ENCODE data around the gene THADA.

Gene THADA

DNA sequence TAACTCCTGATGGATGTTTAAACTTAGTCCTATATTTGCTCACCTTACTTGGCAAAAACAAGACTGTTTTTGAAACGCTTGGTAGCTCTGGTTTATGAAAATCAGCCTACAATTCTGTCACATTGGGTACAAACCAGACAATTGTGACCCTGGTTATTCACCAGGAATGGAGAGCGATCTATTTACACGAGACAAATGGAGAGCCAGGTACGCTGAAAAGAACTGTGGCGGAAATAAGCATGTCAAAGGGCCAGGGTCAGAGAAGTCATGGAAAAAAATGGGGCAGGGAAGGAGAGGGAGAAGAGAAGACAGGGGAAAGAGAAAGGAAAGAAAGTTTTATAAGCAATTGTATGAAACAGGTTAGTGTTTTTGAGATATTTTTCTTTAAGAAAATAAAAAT lies 250.0 kb downstream of the THADA start:
- Histone ChIP-seq H3K79me2 (ENCODE audit: insufficient read depth, low read depth) (no peaks in the 10 kb centered on the region), H3K4me3 (IDR thresholded peaks at IDR 0.05; ENCODE audit: insufficient read depth, low read depth, low read length) (no peak overlapping the region), H4K20me1 (ENCODE audit: insufficient read depth) (no peaks in the 10 kb centered on the region), H2AFZ (ENCODE audit: low read depth) (no peak overlapping the region), H3K27me3 (ENCODE audit: insufficient read depth, low read depth) (no peaks in the 10 kb centered on the region), H3K9ac (no peak overlapping the region), H3K4me2 (no peak overlapping the region), H3K4me1 (ENCODE audit: low read depth, poor library complexity, severe bottlenecking) (peaks cover 38% of the 10 kb centered on the region), H3K36me3 (ENCODE audit: insufficient read depth) (no peaks in the 10 kb centered on the region), H3K27ac (no peak overlapping the region)
- TF ChIP-seq, protein P1, sequence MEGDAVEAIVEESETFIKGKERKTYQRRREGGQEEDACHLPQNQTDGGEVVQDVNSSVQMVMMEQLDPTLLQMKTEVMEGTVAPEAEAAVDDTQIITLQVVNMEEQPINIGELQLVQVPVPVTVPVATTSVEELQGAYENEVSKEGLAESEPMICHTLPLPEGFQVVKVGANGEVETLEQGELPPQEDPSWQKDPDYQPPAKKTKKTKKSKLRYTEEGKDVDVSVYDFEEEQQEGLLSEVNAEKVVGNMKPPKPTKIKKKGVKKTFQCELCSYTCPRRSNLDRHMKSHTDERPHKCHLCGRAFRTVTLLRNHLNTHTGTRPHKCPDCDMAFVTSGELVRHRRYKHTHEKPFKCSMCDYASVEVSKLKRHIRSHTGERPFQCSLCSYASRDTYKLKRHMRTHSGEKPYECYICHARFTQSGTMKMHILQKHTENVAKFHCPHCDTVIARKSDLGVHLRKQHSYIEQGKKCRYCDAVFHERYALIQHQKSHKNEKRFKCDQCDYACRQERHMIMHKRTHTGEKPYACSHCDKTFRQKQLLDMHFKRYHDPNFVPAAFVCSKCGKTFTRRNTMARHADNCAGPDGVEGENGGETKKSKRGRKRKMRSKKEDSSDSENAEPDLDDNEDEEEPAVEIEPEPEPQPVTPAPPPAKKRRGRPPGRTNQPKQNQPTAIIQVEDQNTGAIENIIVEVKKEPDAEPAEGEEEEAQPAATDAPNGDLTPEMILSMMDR (conservative IDR thresholded peaks at IDR 0.05; ENCODE audit: low read depth, low read length), result no peak

DNA sequence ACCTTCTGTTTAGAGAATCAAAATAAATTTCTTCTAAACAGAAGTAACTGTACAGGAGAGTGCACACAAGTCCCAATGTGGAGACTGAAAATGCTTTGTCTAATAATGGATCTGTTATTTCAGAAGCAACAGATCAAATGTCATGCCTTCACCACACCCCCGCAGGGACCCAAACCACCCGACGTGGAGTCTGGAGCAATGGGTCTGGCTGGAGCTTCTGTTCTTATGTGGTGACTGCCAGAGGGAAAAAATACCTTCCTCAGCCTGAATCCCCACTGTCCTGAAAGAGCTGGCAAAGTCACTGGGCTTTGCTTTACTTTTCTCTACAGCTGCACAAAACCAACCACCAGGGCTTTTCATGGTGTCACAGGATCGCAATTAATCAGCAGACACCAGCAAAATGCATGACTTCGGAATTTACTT lies 250.4 kb downstream of the THADA start:
- Histone ChIP-seq H3K27ac (no peak overlapping the region), H3K4me2 (no peak overlapping the region), H3K79me2 (ENCODE audit: insufficient read depth, low read depth) (no peaks in the 10 kb centered on the region), H3K9ac (no peak overlapping the region), H4K20me1 (ENCODE audit: insufficient read depth) (no peaks in the 10 kb centered on the region), H3K4me3 (IDR thresholded peaks at IDR 0.05; ENCODE audit: insufficient read depth, low read depth, low read length) (no peak overlapping the region), H3K4me1 (ENCODE audit: low read depth, poor library complexity, severe bottlenecking) (peaks cover 39% of the 10 kb centered on the region), H3K36me3 (ENCODE audit: insufficient read depth) (no peaks in the 10 kb centered on the region), H3K27me3 (ENCODE audit: insufficient read depth, low read depth) (no peaks in the 10 kb centered on the region), H2AFZ (ENCODE audit: low read depth) (no peak overlapping the region)
- TF ChIP-seq, protein P1 (conservative IDR thresholded peaks at IDR 0.05; ENCODE audit: low read depth, low read length), result no peak

DNA sequence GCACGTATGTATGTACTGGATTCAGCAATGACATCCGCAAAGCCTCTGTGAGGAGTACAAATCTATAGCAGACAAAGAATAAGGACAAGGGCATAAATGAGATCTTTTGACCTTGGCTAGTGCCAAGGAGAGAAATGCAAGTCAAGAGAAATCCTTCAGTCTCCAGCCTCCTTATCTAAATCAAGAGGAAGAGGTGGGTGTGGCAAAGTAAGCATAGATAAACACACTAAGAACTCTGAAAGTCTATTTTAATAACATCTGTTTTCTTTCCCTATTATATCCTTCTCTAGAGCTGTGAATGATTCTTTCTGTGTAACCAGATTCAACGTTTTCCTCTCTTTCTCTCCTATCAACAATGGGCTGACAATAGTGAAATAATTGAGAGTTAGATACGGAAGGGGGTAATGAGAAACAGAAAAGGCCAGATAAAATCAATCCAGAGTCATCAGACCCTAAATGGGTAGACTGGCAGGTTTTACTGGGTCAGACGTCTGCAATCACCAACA lies 250.9 kb downstream of the THADA start:
- no peak overlapping the region for H3K4me3 ChIP-seq (IDR thresholded peaks at IDR 0.05; ENCODE audit: insufficient read depth, low read depth, low read length)
- H3K9ac ChIP-seq, result no peak overlapping the region
- peaks cover 44% of the 10 kb centered on the region for H3K4me1 ChIP-seq (ENCODE audit: low read depth, poor library complexity, severe bottlenecking)
- H3K4me2 ChIP-seq, result no peak overlapping the region
- no peak overlapping the region for H3K27ac ChIP-seq
- no peaks in the 10 kb centered on the region for H3K36me3 ChIP-seq (ENCODE audit: insufficient read depth)
- no peaks in the 10 kb centered on the region for H3K79me2 ChIP-seq (ENCODE audit: insufficient read depth, low read depth)
- no peaks in the 10 kb centered on the region for H4K20me1 ChIP-seq (ENCODE audit: insufficient read depth)
- TF ChIP-seq, protein P1 (conservative IDR thresholded peaks at IDR 0.05; ENCODE audit: low read depth, low read length), result no peak
- no peaks in the 10 kb centered on the region for H3K27me3 ChIP-seq (ENCODE audit: insufficient read depth, low read depth)
- no peak overlapping the region for H2AFZ ChIP-seq (ENCODE audit: low read depth)

DNA sequence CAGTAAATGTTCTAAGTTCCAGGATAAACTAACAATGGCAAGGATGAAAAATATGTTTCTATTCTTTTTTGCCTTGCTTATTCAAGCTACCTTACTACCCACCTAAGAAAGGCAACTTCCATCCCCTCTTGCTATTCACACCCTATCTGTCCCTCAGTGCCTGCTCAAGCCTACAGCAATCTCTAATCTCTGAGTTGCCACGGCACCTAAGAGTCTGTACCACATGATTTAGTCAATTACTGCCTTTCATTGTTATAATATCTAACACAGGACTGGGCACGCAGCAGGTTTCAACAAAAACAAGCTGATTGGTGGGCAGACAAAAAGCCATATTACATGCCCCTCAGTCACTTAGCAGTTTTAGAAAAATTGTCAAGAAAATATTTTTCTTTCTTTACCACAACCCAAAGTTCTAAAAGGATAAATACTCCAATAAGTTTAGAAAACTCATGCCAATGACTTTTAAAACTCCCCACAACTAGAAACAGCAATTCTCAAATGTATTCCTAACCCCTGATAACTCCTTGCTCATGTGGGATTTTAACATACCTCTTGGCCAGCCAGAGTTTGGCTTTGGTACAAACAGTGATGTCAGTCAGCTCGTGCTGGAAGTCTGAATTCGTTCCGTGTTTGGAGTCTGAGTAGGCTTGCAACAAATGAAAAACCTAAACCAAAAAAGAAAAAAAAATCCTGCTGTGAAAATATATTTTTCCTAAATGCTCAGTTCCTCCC lies 252.1 kb downstream of the THADA start:
- Histone ChIP-seq H3K4me1 (ENCODE audit: low read depth, poor library complexity, severe bottlenecking) (peaks cover 45% of the 10 kb centered on the region), H3K4me2 (no peak overlapping the region), H3K4me3 (IDR thresholded peaks at IDR 0.05; ENCODE audit: insufficient read depth, low read depth, low read length) (no peak overlapping the region), H3K27me3 (ENCODE audit: insufficient read depth, low read depth) (no peaks in the 10 kb centered on the region), H3K9ac (no peak overlapping the region), H4K20me1 (ENCODE audit: insufficient read depth) (no peaks in the 10 kb centered on the region), H3K27ac (no peak overlapping the region), H2AFZ (ENCODE audit: low read depth) (no peak overlapping the region), H3K79me2 (ENCODE audit: insufficient read depth, low read depth) (no peaks in the 10 kb centered on the region), H3K36me3 (ENCODE audit: insufficient read depth) (no peaks in the 10 kb centered on the region)
- TF ChIP-seq, protein P1 (conservative IDR thresholded peaks at IDR 0.05; ENCODE audit: low read depth, low read length), result no peak

Data from KMS-11 (cell line).